Endodermal cell (in vitro differentiated cells): ENCODE data around the gene PTK7. TPM values are rescaled to one million over a fixed set of nuclear protein-coding genes. Genes with fewer than 3 reads are reported as not detected.

Experiments used
- DNase-seq: peaks from one replicate; pipeline ENCODE4 v3.0.0-alpha.2; 2017
- H3K27ac ChIP-seq: 2 replicates; pipeline ENCODE4 v1.5.1; 2013; ENCODE audit warnings: mild to moderate bottlenecking, low read depth, low read length, moderate library complexity
- H3K27me3 ChIP-seq: 2 replicates; pipeline ENCODE4 v1.6.1; 2013; ENCODE audit warnings: mild to moderate bottlenecking, low read length, moderate library complexity; ENCODE audit not compliant: insufficient read depth, control insufficient read depth, poor library complexity, severe bottlenecking
- H3K36me3 ChIP-seq: 2 replicates; pipeline ENCODE4 v1.7.0; 2013; ENCODE audit warnings: mild to moderate bottlenecking, low read length, moderate library complexity; ENCODE audit not compliant: control insufficient read depth, insufficient read depth
- H3K4me1 ChIP-seq: one replicate; pipeline ENCODE4 v1.7.0; 2013; ENCODE audit warnings: low read length; ENCODE audit not compliant: control insufficient read depth, insufficient read depth
- H3K4me3 ChIP-seq: 2 replicates; pipeline ENCODE4 v1.5.1; 2013; ENCODE audit warnings: mild to moderate bottlenecking, low read length, moderate library complexity
- H3K9ac ChIP-seq: 2 replicates; pipeline ENCODE4 v1.6.1; 2013; ENCODE audit warnings: mild to moderate bottlenecking, low read length, moderate library complexity; ENCODE audit not compliant: poor library complexity, severe bottlenecking; ENCODE audit errors: extremely low read depth
- H3K9me3 ChIP-seq: 2 replicates; pipeline ENCODE4 v1.6.1; 2013; ENCODE audit warnings: mild to moderate bottlenecking, low read length, moderate library complexity; ENCODE audit not compliant: control insufficient read depth
- H3K27ac Mint-ChIP-seq: 2 replicates; pipeline ENCODE4 v1.8.0; 2020; ENCODE audit warnings: mixed read lengths
- H3K27me3 Mint-ChIP-seq: 2 replicates; pipeline ENCODE4 v1.8.0; 2021; ENCODE audit warnings: mild to moderate bottlenecking, mixed read lengths; ENCODE audit not compliant: insufficient read depth
- H3K36me3 Mint-ChIP-seq: 2 replicates; pipeline ENCODE4 v1.8.0; 2020; ENCODE audit warnings: low read depth, mixed read lengths
- H3K4me1 Mint-ChIP-seq: 2 replicates; pipeline ENCODE4 v1.8.0; 2020; ENCODE audit warnings: mixed read lengths
- H3K4me3 Mint-ChIP-seq: 2 replicates; pipeline ENCODE4 v1.8.0; 2020; ENCODE audit warnings: mild to moderate bottlenecking, moderate library complexity, mixed read lengths
- H3K9me3 Mint-ChIP-seq: 2 replicates; pipeline ENCODE4 v1.8.0; 2020; ENCODE audit warnings: mild to moderate bottlenecking, mixed read lengths
- CTCF ChIP-seq: fragments of 200-600 bp; sonication (generic); conservative IDR thresholded peaks from 2 replicates; pipeline ENCODE4 v1.5.0; 2021; ENCODE audit warnings: antibody characterized with exemption, mild to moderate bottlenecking
- WGBS, 2 experiments: methylation state at CpG; one replicate each; pipeline versions ENCODE4 v1.1.5 to v1.1.7; 2013; ENCODE audit warnings: missing lambda C conversion rate in 2 of 2, mixed read lengths in 1 of 2; ENCODE audit not compliant: insufficient coverage in 1 of 2, insufficient read length in 1 of 2; 5-methylcytosine and 5-hydroxymethylcytosine counted together
- total RNA-seq, 2 donors: library from RNA; stranded (reverse); fragmentation: NEBNext Ultra II Directional in 1 of 2; extraction: Animal tissue kit (Norgen Biotek cat#: 25700) in 1 of 2; gene quantifications; 2 replicates in 1 of 2; 3 replicates in 1 of 2; pipeline ENCODE4 v1.2.1, GENCODE V29; 2021

The PTK7 gene
- total RNA-seq, 2 donors from 2014 or later: 167 to 183 TPM

- H3K4me1 Mint-ChIP-seq: peaks cover 12% of the 10 kb centered on the region
- Histone ChIP-seq H3K4me3 (no peak overlapping the region), H3K4me1 (peaks cover 3% of the 10 kb centered on the region), H3K9me3 (peaks cover 6% of the 10 kb centered on the region), H3K9ac (no peak overlapping the region), H3K27me3 (no peaks in the 10 kb centered on the region), H3K27ac (peak overlapping the region; percentile 77), H3K36me3 (peaks cover 13% of the 10 kb centered on the region)
- no peak overlapping the region for H3K4me3 Mint-ChIP-seq
- H3K27me3 Mint-ChIP-seq: no peaks in the 10 kb centered on the region
- no peaks in the 10 kb centered on the region for H3K9me3 Mint-ChIP-seq
- H3K27ac Mint-ChIP-seq: peak overlapping the region; percentile 66
- peaks cover 21% of the 10 kb centered on the region for H3K36me3 Mint-ChIP-seq
- no peak for DNase-seq
- 98 to 100% methylated on average over 3 to 9 of the region's 9 CpGs for WGBS, 2 experiments
- no peak for TF ChIP-seq CTCF
Observed at GRCh38 chr6:43105538-43106222, 29.6 kb downstream of the PTK7 start.

- H3K36me3 Mint-ChIP-seq: peaks cover 21% of the 10 kb centered on the region
- H3K9me3 ChIP-seq: peaks cover 6% of the 10 kb centered on the region
- no peak for DNase-seq
- H3K4me1 ChIP-seq: peaks cover 3% of the 10 kb centered on the region
- H3K27me3 Mint-ChIP-seq: no peaks in the 10 kb centered on the region
- no peak overlapping the region for H3K9ac ChIP-seq
- H3K4me3 Mint-ChIP-seq: no peak overlapping the region
- 97 to 100% methylated on average over 9 to 12 of the region's 12 CpGs for WGBS, 2 experiments
- H3K27ac ChIP-seq: no peak overlapping the region
- peaks cover 12% of the 10 kb centered on the region for H3K4me1 Mint-ChIP-seq
- no peak for TF ChIP-seq CTCF
- no peaks in the 10 kb centered on the region for H3K27me3 ChIP-seq
- H3K4me3 ChIP-seq: no peak overlapping the region
- H3K27ac Mint-ChIP-seq: no peak overlapping the region
- no peaks in the 10 kb centered on the region for H3K9me3 Mint-ChIP-seq
- peaks cover 13% of the 10 kb centered on the region for H3K36me3 ChIP-seq
Observed at GRCh38 chr6:43107344-43108062, 31.4 kb downstream of the PTK7 start.

GRCh38 chr6:43113431-43114260 is 37.5 kb downstream of the PTK7 start:
- H3K36me3 Mint-ChIP-seq: no peaks in the 10 kb centered on the region
- no peaks in the 10 kb centered on the region for H3K27me3 ChIP-seq
- H3K4me3 ChIP-seq: no peak overlapping the region
- H3K9ac ChIP-seq: no peak overlapping the region
- WGBS, 2 experiments: 89% methylated on average over 6 to 12 of the region's 12 CpGs
- TF ChIP-seq CTCF: no peak
- H3K4me1 ChIP-seq: peaks cover 14% of the 10 kb centered on the region
- H3K9me3 Mint-ChIP-seq: no peaks in the 10 kb centered on the region
- no peaks in the 10 kb centered on the region for H3K36me3 ChIP-seq
- H3K27ac ChIP-seq: peak overlapping the region; percentile 78
- no peaks in the 10 kb centered on the region for H3K27me3 Mint-ChIP-seq
- peak overlapping the region; percentile 88 for H3K27ac Mint-ChIP-seq
- peaks cover 12% of the 10 kb centered on the region for H3K4me1 Mint-ChIP-seq
- no peak overlapping the region for H3K4me3 Mint-ChIP-seq
- H3K9me3 ChIP-seq: no peaks in the 10 kb centered on the region
- no peak for DNase-seq
